ENCODE data around the gene CPVL. TPM values are rescaled to one million over a fixed set of nuclear protein-coding genes. Genes with fewer than 3 reads are reported as not detected.

Gene CPVL
- not detected for polyA plus RNA-seq (2012; ENCODE audit: missing spikeins)

DNA sequence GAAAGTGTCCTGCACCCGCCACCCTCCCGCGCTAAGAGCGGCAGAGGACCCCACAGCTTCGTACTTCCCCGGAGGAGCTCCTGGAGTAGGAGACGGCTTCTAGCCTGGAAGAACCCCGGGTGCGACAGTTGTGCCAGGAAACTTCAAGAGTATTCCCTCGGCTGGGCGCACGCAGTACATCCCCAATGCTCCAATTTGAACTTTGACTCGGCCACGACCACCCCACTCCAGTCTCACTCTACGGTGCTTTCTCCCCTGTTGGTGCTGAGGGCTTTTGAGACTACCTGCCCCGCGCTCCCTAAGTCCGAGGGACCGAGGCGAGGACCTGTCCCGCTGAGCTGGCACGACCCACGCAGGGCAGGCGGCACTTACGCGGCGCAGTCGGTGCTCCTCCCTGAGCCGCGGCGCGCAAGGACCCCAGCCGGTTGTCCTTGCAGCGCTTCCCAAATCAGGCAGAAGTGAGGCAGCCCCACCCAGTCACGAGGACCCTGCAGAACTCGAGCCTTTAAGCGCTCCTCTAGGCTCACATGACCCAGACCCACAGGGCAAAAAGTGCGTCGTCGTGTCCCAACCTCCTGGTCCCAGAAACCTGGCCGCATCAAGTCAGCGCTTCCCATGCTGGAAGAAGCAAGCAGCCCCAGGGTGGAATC lies at the start of gene CPVL:
Gene CPVL, minus strand, starts transcription at position 481 of the 650 bp plus-strand sequence. CDS start 25,476 bp downstream, outside the sequence.
- TF ChIP-seq POLR2A (IDR thresholded peaks at IDR 0.05; ENCODE audit: low read depth, low read length), result no peak
- TF ChIP-seq TAF1 (IDR thresholded peaks at IDR 0.05; ENCODE audit: borderline replicate concordance, low read depth, low read length), result no peak
- no peak for TF ChIP-seq POLR2AphosphoS5 (IDR thresholded peaks at IDR 0.05; ENCODE audit: low read depth, low read length)
- DNase-seq (ENCODE audit: insufficient read length), result no peak
- no peak for FAIRE-seq

DNA sequence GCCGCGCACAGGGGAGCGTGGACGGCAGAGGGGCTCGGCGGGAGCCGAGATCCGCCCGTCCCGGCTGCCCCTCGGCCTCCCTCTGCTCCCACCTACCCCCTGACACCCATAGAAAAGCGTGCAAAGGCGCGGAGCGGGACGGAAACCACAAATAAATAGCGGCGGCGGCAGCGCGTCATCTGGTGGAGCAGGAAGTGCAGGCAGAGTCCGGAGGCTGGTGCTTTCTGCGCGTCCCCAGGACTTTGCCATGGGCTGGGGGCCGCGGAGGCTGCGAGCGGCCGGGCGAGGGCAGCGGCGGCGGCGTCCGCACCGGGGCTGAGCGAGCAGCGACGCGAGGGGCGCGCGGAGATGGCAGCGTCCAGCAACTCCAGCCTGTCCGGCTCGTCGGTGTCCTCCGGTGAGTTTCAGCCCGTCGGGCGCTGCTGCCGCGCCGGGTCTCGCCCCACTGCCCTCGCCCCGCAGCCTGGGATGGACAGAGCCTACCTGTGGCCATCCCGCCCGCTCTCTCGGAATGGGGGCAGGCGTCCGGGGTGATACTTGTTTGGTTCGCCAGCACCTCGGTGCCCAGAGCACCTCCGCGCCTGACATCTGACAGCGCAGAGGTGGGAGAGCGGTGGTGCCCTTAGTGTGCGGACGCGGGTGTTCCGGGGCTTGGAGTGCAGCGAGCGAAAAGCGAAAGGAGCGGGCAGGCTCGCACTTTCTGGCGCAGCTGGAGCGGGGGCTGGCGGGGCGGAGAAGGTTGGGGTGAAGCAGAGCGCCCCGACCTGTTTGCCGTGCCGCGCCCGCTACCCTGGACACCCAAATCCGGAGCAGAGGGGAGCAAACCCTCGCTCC lies 48.5 kb upstream of the CPVL start, which contains the start of gene CHN2:
Gene CHN2, plus strand, starts transcription at position 182 of the 834 bp plus-strand sequence.
- TF ChIP-seq POLR2A (IDR thresholded peaks at IDR 0.05; ENCODE audit: low read depth, low read length) (no peak), TAF1 (IDR thresholded peaks at IDR 0.05; ENCODE audit: borderline replicate concordance, low read depth, low read length) (no peak), POLR2AphosphoS5 (IDR thresholded peaks at IDR 0.05; ENCODE audit: low read depth, low read length) (no peak)
- DNase-seq (ENCODE audit: insufficient read length) (peak; percentile 16), FAIRE-seq (no peak)

DNA sequence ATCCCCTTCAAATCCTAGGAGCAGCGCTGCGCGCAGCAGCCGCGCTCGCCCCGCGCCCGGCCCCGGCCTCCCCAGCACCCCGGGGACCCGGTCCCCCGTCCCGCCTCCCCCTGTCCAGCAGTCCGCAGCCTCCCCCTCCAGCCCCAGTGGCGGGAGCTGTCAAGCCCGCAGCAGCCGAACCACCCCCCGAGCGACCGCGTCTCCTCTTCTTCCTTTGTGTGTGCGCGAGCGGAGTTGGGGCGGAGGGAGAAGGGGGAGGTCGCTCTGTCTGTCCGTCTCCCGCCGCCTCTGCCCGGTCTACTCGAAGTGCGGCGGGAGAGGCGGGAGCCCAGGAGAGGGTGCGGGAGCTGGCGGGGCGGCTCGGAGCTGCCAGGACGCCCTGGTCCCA lies 47.9 kb upstream of the CPVL start:
- DNase-seq (ENCODE audit: insufficient read length) (no peak), FAIRE-seq (no peak)
- TF ChIP-seq POLR2A (IDR thresholded peaks at IDR 0.05; ENCODE audit: low read depth, low read length), result no peak
- no peak for TF ChIP-seq POLR2AphosphoS5 (IDR thresholded peaks at IDR 0.05; ENCODE audit: low read depth, low read length)
- TF ChIP-seq TAF1 (IDR thresholded peaks at IDR 0.05; ENCODE audit: borderline replicate concordance, low read depth, low read length), result no peak

DNA sequence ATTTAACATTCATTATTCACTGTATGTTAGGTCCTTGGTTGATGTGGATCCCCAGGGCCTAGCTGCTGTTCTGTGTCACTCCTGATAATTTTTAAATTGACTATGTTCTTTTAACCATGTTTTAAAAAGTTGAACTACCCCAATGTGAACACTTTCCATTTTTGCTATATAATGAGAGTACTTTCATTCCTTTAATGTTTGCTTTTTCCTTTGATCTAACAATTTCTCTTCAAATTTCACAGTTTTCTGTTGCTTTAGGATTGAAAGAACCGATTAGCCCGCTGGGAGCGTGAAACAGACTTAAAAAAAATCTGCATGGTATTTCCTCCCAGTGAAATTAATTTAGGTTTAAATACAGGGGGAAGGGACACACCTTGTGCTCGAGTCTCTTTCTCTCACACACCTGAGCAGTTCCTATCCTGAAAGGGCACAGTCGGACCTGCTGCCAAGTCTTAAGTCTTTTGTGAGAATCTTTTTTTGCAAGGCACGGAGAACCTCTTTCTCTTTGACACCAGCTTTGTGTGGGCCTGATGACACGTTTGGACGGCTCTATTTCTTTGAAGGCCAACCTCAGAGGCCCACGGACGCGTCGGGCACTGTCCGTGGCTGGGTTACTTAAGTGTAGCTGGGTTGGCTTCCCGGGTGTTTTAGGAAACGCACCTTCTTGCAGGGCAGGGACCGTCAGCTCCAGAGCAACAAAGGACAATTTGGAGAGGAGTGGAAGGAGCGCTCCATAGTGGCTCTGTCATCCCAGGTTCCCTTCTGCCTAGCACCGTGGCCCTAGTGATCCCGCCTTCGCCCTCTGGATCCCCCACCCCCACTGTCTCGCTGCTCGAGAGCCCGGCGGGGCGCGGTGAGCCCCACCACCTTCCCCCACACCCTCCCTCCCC lies 47.2 kb upstream of the CPVL start:
- TF ChIP-seq TAF1 (IDR thresholded peaks at IDR 0.05; ENCODE audit: borderline replicate concordance, low read depth, low read length), result no peak
- TF ChIP-seq POLR2AphosphoS5 (IDR thresholded peaks at IDR 0.05; ENCODE audit: low read depth, low read length), result no peak
- no peak for TF ChIP-seq POLR2A (IDR thresholded peaks at IDR 0.05; ENCODE audit: low read depth, low read length)
- DNase-seq (ENCODE audit: insufficient read length), result no peak

DNA sequence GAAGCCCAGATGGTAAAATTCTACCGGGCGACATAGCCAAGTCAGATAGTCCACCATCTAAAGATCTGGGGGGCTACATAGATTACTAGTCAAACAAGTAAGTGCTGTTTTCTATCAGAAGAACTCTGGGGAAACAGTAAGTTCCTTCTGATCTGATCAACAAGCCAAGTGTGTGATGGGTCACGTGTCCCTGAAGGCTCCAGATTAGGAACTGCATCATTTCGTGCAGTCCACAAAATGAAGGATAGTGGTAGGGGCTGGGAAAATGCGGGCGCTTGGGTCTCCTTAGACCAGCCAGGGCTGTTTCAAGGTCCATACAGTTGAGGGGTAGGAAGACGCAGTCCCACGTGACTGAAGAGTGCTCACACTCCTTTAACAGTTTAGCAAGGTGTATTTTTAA lies 46.5 kb upstream of the CPVL start:
- no peak for TF ChIP-seq POLR2AphosphoS5 (IDR thresholded peaks at IDR 0.05; ENCODE audit: low read depth, low read length)
- TF ChIP-seq TAF1 (IDR thresholded peaks at IDR 0.05; ENCODE audit: borderline replicate concordance, low read depth, low read length), result no peak
- TF ChIP-seq POLR2A (IDR thresholded peaks at IDR 0.05; ENCODE audit: low read depth, low read length), result no peak
- no peak for FAIRE-seq
- DNase-seq (ENCODE audit: insufficient read length), result no peak

More for the DNA sequence above, 47.2 kb upstream of the CPVL start:
- no peak for FAIRE-seq

GRCh38 chr7:29192323-29192722 lies 46.0 kb upstream of the CPVL start:
- no peak for TF ChIP-seq POLR2A (IDR thresholded peaks at IDR 0.05; ENCODE audit: low read depth, low read length)
- no peak for TF ChIP-seq TAF1 (IDR thresholded peaks at IDR 0.05; ENCODE audit: borderline replicate concordance, low read depth, low read length)
- no peak for TF ChIP-seq POLR2AphosphoS5 (IDR thresholded peaks at IDR 0.05; ENCODE audit: low read depth, low read length)
- DNase-seq (ENCODE audit: insufficient read length) (no peak), FAIRE-seq (no peak)

DNA sequence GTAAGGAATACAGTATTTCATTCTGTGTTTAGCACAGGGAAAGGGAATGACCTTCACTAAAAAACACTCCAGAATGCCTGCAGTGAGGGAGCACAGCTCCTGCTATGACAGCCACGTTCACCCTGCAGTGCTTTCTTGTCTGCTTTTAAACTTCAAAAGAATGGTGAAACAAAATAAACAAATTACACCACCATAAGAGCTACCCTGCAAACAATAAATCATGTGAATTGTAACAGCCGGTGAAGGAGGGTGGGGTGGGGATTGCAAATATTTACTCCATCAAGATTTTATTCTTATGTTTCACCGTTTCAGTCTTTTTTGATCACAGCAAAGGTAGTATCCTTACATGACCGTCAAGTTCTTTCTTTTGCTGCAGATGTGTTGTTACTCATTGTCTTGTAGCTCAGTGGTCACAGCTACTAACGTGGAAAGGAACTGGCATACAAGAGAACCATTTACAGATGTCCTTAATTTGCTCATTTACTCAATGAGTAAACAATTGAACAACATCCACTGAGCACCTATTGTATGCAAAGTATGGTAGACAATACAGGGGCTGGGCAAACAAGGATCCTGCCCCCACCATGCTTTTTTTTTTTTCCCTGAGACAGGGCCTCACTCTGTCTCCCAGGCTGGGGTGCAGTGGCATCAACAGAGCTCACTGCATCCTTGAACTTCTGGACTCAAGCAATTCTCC lies 44.2 kb upstream of the CPVL start:
- TF ChIP-seq TAF1 (IDR thresholded peaks at IDR 0.05; ENCODE audit: borderline replicate concordance, low read depth, low read length), result no peak
- no peak for DNase-seq (ENCODE audit: insufficient read length)
- FAIRE-seq, result no peak

GRCh38 chr7:29189743-29190201 lies 43.4 kb upstream of the CPVL start:
- FAIRE-seq (peak; percentile 50), DNase-seq (ENCODE audit: insufficient read length) (peak; percentile 31)
- no peak for TF ChIP-seq TAF1 (IDR thresholded peaks at IDR 0.05; ENCODE audit: borderline replicate concordance, low read depth, low read length)
- no peak for TF ChIP-seq POLR2AphosphoS5 (IDR thresholded peaks at IDR 0.05; ENCODE audit: low read depth, low read length)
- no peak for TF ChIP-seq POLR2A (IDR thresholded peaks at IDR 0.05; ENCODE audit: low read depth, low read length)

DNA sequence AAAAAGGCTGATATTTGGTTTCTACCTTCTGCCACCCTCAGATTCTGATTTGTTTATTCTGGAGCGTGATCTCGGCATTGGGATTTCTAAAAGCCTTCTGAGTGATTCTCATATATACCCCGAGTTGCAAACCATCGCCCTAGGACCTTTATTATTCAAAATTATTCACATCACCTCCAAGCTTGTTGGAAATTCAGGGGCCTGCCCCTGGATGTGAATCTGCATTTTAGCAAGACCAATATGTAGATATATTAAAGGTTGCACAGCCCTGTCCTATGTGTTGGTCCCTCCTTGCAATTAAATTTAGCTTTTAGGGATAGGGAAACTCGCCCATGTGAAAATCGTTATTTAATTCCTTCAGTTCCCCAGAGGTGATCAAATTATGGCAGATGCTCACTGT lies 39.3 kb upstream of the CPVL start:
- DNase-seq (ENCODE audit: insufficient read length) (no peak), FAIRE-seq (no peak)
- TF ChIP-seq POLR2A (IDR thresholded peaks at IDR 0.05; ENCODE audit: low read depth, low read length) (no peak), TAF1 (IDR thresholded peaks at IDR 0.05; ENCODE audit: borderline replicate concordance, low read depth, low read length) (no peak), POLR2AphosphoS5 (IDR thresholded peaks at IDR 0.05; ENCODE audit: low read depth, low read length) (no peak)

- no peak for TF ChIP-seq POLR2AphosphoS5 (IDR thresholded peaks at IDR 0.05; ENCODE audit: low read depth, low read length)
- TF ChIP-seq TAF1 (IDR thresholded peaks at IDR 0.05; ENCODE audit: borderline replicate concordance, low read depth, low read length), result no peak
- TF ChIP-seq POLR2A (IDR thresholded peaks at IDR 0.05; ENCODE audit: low read depth, low read length), result no peak
- DNase-seq (ENCODE audit: insufficient read length) (no peak), FAIRE-seq (no peak)
These were observed 38.3 kb upstream of the CPVL start for GRCh38 chr7:29184599-29184998.

Data from GM12892 (cell line).